ENCODE results near the gene TBC1D10A. TPM values are rescaled to one million over a fixed set of nuclear protein-coding genes. Genes with fewer than 3 reads are reported as not detected.

Gene TBC1D10A
- total RNA-seq, 1 donor from 2014 or later: 5.0 TPM

- Mint-ChIP-seq H3K4me1 (ENCODE audit: low read depth, unreplicated experiment) (peaks cover 7% of the 10 kb centered on the region), H3K36me3 (ENCODE audit: unreplicated experiment) (no peaks in the 10 kb centered on the region), H3K4me3 (ENCODE audit: unreplicated experiment) (no peak overlapping the region), H3K27me3 (ENCODE audit: unreplicated experiment) (no peaks in the 10 kb centered on the region), H3K27ac (ENCODE audit: unreplicated experiment) (no peak overlapping the region), H3K9me3 (ENCODE audit: unreplicated experiment) (peaks cover 3% of the 10 kb centered on the region)
- no peak for DNase-seq
- TF ChIP-seq CTCF (IDR thresholded peaks at IDR 0.05; ENCODE audit: partially characterized antibody, unreplicated experiment): no peak
Measured at GRCh38 chr22:30310881-30311771, 15.6 kb downstream of the TBC1D10A start.

- peaks cover 7% of the 10 kb centered on the region for H3K4me1 Mint-ChIP-seq (ENCODE audit: low read depth, unreplicated experiment)
- TF ChIP-seq CTCF (IDR thresholded peaks at IDR 0.05; ENCODE audit: partially characterized antibody, unreplicated experiment): no peak
- no peak for DNase-seq
- no peak overlapping the region for H3K4me3 Mint-ChIP-seq (ENCODE audit: unreplicated experiment)
- no peaks in the 10 kb centered on the region for H3K27me3 Mint-ChIP-seq (ENCODE audit: unreplicated experiment)
- H3K9me3 Mint-ChIP-seq (ENCODE audit: unreplicated experiment): peaks cover 3% of the 10 kb centered on the region
- no peak overlapping the region for H3K27ac Mint-ChIP-seq (ENCODE audit: unreplicated experiment)
- no peaks in the 10 kb centered on the region for H3K36me3 Mint-ChIP-seq (ENCODE audit: unreplicated experiment)
Measured at GRCh38 chr22:30309951-30310741, 16.6 kb downstream of the TBC1D10A start.

GRCh38 chr22:30308518-30309230, 18.1 kb downstream of the TBC1D10A start:
- H3K36me3 Mint-ChIP-seq (ENCODE audit: unreplicated experiment): no peaks in the 10 kb centered on the region
- H3K27ac Mint-ChIP-seq (ENCODE audit: unreplicated experiment): no peak overlapping the region
- DNase-seq: no peak
- H3K27me3 Mint-ChIP-seq (ENCODE audit: unreplicated experiment): no peaks in the 10 kb centered on the region
- H3K4me1 Mint-ChIP-seq (ENCODE audit: low read depth, unreplicated experiment): peaks cover 7% of the 10 kb centered on the region
- peaks cover 3% of the 10 kb centered on the region for H3K9me3 Mint-ChIP-seq (ENCODE audit: unreplicated experiment)
- no peak overlapping the region for H3K4me3 Mint-ChIP-seq (ENCODE audit: unreplicated experiment)
- TF ChIP-seq CTCF (IDR thresholded peaks at IDR 0.05; ENCODE audit: partially characterized antibody, unreplicated experiment): no peak

- Mint-ChIP-seq H3K27me3 (ENCODE audit: unreplicated experiment) (no peaks in the 10 kb centered on the region), H3K27ac (ENCODE audit: unreplicated experiment) (no peak overlapping the region), H3K4me3 (ENCODE audit: unreplicated experiment) (no peak overlapping the region), H3K4me1 (ENCODE audit: low read depth, unreplicated experiment) (peaks cover 7% of the 10 kb centered on the region), H3K9me3 (ENCODE audit: unreplicated experiment) (peaks cover 3% of the 10 kb centered on the region), H3K36me3 (ENCODE audit: unreplicated experiment) (no peaks in the 10 kb centered on the region)
- no peak for TF ChIP-seq CTCF (IDR thresholded peaks at IDR 0.05; ENCODE audit: partially characterized antibody, unreplicated experiment)
- DNase-seq: no peak
Measured at GRCh38 chr22:30308093-30308492, 18.6 kb downstream of the TBC1D10A start.
